Ecto neural progenitor cell (in vitro differentiated cells): Measurements from ENCODE around the gene CAMKK2.
A peak's percentile ranks its signal among the peaks of the same experiment; 100 is the strongest.
"Not testable (repeated sequence)": the region's sequence is repeated elsewhere in the genome, so short reads cannot be mapped to it uniquely, and the experiment has no call there.

Experiments
- DNase-seq: peaks from one replicate; pipeline ENCODE4 v3.0.0-alpha.2; 2018; ENCODE audit warnings: low spot score

Gene CAMKK2

GRCh38 chr12:121223292-121224285 lies 72.9 kb downstream of the CAMKK2 start:
- no peak for DNase-seq

GRCh38 chr12:121222847-121223246 lies 73.7 kb downstream of the CAMKK2 start:
- no peak for DNase-seq

GRCh38 chr12:121219353-121219986 lies 77.0 kb downstream of the CAMKK2 start:
- DNase-seq: no peak

- no peak for DNase-seq
These were observed 77.7 kb downstream of the CAMKK2 start for GRCh38 chr12:121218588-121219352.

GRCh38 chr12:121217761-121218160 lies 78.7 kb downstream of the CAMKK2 start:
- no peak for DNase-seq

GRCh38 chr12:121217063-121217462 lies 79.4 kb downstream of the CAMKK2 start:
- no peak for DNase-seq

GRCh38 chr12:121216102-121216501 lies 80.4 kb downstream of the CAMKK2 start:
- DNase-seq: no peak

GRCh38 chr12:121214855-121215745 lies 81.4 kb downstream of the CAMKK2 start:
- DNase-seq: no peak

- DNase-seq: no peak
These were observed 82.2 kb downstream of the CAMKK2 start for GRCh38 chr12:121214166-121214777.

GRCh38 chr12:121212875-121213274 lies 83.6 kb downstream of the CAMKK2 start:
- DNase-seq: no peak

- peak; percentile 92 for DNase-seq
These were observed 86.6 kb downstream of the CAMKK2 start, which contains the start of gene P2RX4 for GRCh38 chr12:121209624-121210572. P2RX4 (plus strand) TSS chr12:121210129; CDS start chr12:121210165, 36 bp downstream.

GRCh38 chr12:121209221-121209620 lies 87.3 kb downstream of the CAMKK2 start:
- no peak for DNase-seq

GRCh38 chr12:121208571-121208970 lies 87.9 kb downstream of the CAMKK2 start:
- not testable (repeated sequence) for DNase-seq

- DNase-seq: no peak
These were observed 91.0 kb downstream of the CAMKK2 start for GRCh38 chr12:121205491-121205890.

- no peak for DNase-seq
These were observed 93.0 kb downstream of the CAMKK2 start for GRCh38 chr12:121203482-121203881.

GRCh38 chr12:121202407-121203355 lies 93.8 kb downstream of the CAMKK2 start:
- DNase-seq: no peak

- not testable (repeated sequence) for DNase-seq
These were observed 95.4 kb downstream of the CAMKK2 start for GRCh38 chr12:121201140-121201539.

- DNase-seq: no peak
These were observed 97.6 kb downstream of the CAMKK2 start for GRCh38 chr12:121198949-121199348.
